ENCODE measurements around the gene CCR1.
"Not testable (repeated sequence)": the region's sequence is repeated elsewhere in the genome, so short reads cannot be mapped to it uniquely, and the experiment has no call there.

Gene CCR1

DNA sequence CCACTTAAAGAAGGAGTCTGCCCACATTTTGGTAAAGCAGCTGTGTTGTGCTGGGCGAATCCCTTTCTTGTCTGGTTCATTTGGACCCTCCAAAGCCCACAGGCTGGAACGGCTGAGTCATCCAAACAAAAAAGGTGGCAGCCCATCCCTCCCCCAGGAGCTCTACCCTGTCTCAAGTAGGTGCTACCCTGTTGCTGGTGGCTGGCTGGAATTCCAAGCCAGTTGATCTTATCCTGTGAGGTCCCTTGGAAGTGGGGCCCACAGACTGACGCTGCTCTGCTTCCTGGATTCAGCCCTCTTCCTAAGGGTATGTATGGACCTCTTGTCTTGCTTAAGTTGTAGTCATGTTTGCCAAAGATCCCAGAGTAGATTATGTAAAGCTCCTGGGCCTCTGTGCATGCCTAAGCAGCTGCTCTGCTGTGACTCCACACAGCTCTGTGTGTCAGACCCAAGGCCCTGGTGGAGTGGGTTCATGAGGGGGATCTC is 44.5 kb downstream of the CCR1 start:
- no peak for DNase-seq

DNA sequence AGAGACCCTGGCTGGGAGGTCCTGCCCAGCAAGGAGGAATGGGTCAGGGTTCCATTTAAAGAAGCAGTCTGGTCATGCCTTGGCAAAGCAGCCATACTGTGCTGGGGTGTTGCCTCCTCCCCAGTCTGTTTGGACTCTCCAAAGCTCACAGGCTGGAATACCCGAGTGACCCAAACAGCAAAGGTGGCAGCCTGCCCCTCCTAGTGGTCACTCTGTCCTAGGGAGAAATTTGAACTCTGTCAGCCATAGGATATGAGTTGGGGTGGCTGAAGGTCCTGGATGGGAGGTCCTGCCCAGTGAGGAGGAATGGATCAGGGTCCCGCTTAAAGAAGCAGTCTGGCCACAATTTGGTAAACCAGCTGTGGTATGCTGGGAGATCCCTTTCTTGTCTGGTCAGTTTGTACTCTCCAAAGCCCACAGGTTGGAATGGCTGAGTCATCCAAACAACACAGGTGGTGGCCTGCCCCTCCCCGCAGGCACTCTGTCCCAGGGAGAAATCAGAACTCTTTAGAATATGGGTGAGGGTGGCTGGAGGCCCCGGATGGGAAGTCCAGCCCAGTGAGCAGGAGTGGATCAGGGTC is 45.0 kb downstream of the CCR1 start:
- no peak for DNase-seq

DNA sequence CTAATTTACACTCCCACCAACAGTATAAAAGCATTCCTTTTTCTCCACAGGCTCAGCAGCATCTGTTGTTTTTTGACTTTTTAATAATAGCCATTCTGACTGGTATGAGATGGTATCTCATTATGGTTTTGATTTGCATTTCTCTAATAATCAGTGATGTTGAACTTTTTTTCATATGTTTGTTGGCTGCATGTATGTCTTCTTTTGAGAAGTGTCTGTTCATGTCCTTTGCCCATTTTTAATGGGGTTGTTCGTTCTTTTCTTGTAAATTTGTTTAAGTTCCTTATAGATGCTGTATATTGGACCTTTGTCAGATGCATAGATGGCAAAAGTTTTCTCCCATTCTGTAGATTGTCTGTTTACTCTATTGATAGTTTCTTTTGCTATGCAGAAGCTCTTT is 50.4 kb downstream of the CCR1 start:
- DNase-seq = not testable (repeated sequence)

DNA sequence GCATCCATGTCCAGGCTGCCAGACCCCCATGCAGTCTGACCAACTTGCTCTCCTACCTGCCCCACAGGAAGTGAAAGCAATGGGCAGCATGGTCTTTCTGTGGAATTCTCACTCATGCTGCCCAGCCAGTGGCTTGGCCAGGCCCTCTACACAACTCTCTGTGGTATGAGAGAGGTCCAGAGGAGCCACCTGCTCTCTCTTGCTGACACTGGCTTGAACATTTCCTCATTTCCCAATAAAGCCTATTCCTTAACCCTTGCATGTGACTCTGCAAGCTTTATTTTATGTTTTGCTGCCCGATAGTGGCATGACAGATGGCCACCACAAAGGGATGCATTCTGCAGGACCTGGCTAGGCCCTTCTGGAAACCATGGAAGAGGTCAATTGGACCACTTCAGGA is 53.8 kb downstream of the CCR1 start:
- no peak for DNase-seq

Data from fibroblast of skin of right quadriceps (primary cell).